ENCODE results near the gene SCEL. TPM values are rescaled to one million over a fixed set of nuclear protein-coding genes. Genes with fewer than 3 reads are reported as not detected.

Gene SCEL
- total and polyA plus RNA-seq, 4 experiments from 2014 or later: not detected

GRCh38 chr13:77502104-77502720, 33.3 kb upstream of the SCEL start:
- no peaks in the 10 kb centered on the region for H3K27me3 ChIP-seq (ENCODE audit: insufficient read depth, low read length)
- ChIA-PET POLR2A (ENCODE audit: partially characterized antibody) (no interaction called here), CTCF (ENCODE audit: partially characterized antibody) (interaction anchor here (1.3 kb wide), 1 partner anchor 23 kb away, joined by 3 read pairs; no protein-coding TSS in a partner anchor)
- Mint-ChIP-seq H3K4me3 (no peak overlapping the region), H3K4me1 (no peaks in the 10 kb centered on the region), H3K36me3 (no peaks in the 10 kb centered on the region), H3K9me3 (no peaks in the 10 kb centered on the region), H3K27ac (no peak overlapping the region), H3K27me3 (peaks cover 4 to 14% of the 10 kb centered on the region in 2 donors)
- no peaks in the 10 kb centered on the region for H3K4me1 ChIP-seq (ENCODE audit: insufficient read depth, low read length)
- intact Hi-C loops (cut with micrococcal nuclease): no loop called here
- H3K36me3 ChIP-seq (ENCODE audit: insufficient read depth, low read length): no peaks in the 10 kb centered on the region
- no peak overlapping the region for H3K27ac ChIP-seq (ENCODE audit: low read depth, low read length)
- DNase-seq: no peak
- no peak overlapping the region for H3K4me3 ChIP-seq (ENCODE audit: low read length in 2 of 2)
- H3K9me3 ChIP-seq (ENCODE audit: control insufficient read depth in 1 of 2, low read length in 2 of 2): no peaks in the 10 kb centered on the region

GRCh38 chr13:77503398-77503797, 32.1 kb upstream of the SCEL start:
- Mint-ChIP-seq H3K4me3 (no peak overlapping the region), H3K4me1 (no peaks in the 10 kb centered on the region), H3K36me3 (no peaks in the 10 kb centered on the region), H3K27me3 (peaks cover 4 to 21% of the 10 kb centered on the region in 2 donors), H3K27ac (peak overlapping the region in 1 of 7 donors; percentile 31), H3K9me3 (no peaks in the 10 kb centered on the region)
- POLR2A ChIA-PET (ENCODE audit: partially characterized antibody): no interaction called here
- intact Hi-C loops (cut with micrococcal nuclease): no loop called here
- Histone ChIP-seq H3K36me3 (ENCODE audit: insufficient read depth, low read length) (no peaks in the 10 kb centered on the region), H3K9me3 (ENCODE audit: control insufficient read depth in 1 of 2, low read length in 2 of 2) (no peaks in the 10 kb centered on the region), H3K4me1 (ENCODE audit: insufficient read depth, low read length) (no peaks in the 10 kb centered on the region), H3K27ac (ENCODE audit: low read depth, low read length) (no peak overlapping the region), H3K27me3 (ENCODE audit: insufficient read depth, low read length) (no peaks in the 10 kb centered on the region), H3K4me3 (ENCODE audit: low read length in 2 of 2) (no peak overlapping the region)
- CTCF ChIA-PET (ENCODE audit: partially characterized antibody): no interaction called here
- DNase-seq: no peak

- no peaks in the 10 kb centered on the region for H3K4me1 Mint-ChIP-seq
- Histone ChIP-seq H3K9me3 (ENCODE audit: control insufficient read depth in 1 of 2, low read length in 2 of 2) (no peaks in the 10 kb centered on the region), H3K27me3 (ENCODE audit: insufficient read depth, low read length) (no peaks in the 10 kb centered on the region), H3K4me1 (ENCODE audit: insufficient read depth, low read length) (no peaks in the 10 kb centered on the region), H3K27ac (ENCODE audit: low read depth, low read length) (no peak overlapping the region), H3K36me3 (ENCODE audit: insufficient read depth, low read length) (no peaks in the 10 kb centered on the region), H3K4me3 (ENCODE audit: low read length in 2 of 2) (no peak overlapping the region)
- CTCF ChIA-PET (ENCODE audit: partially characterized antibody): no interaction called here
- no peak for DNase-seq
- peaks cover 3 to 19% of the 10 kb centered on the region in 2 donors for H3K27me3 Mint-ChIP-seq
- H3K9me3 Mint-ChIP-seq: no peaks in the 10 kb centered on the region
- H3K36me3 Mint-ChIP-seq: no peaks in the 10 kb centered on the region
- POLR2A ChIA-PET (ENCODE audit: partially characterized antibody): no interaction called here
- H3K4me3 Mint-ChIP-seq: no peak overlapping the region
- H3K27ac Mint-ChIP-seq: no peak overlapping the region
- intact Hi-C loops (cut with micrococcal nuclease): no loop called here
Observed at GRCh38 chr13:77506874-77507273, 28.6 kb upstream of the SCEL start.

- no peaks in the 10 kb centered on the region for H3K27me3 ChIP-seq (ENCODE audit: insufficient read depth, low read length)
- H3K27ac ChIP-seq (ENCODE audit: low read depth, low read length): no peak overlapping the region
- Mint-ChIP-seq H3K27me3 (peaks cover 5 to 13% of the 10 kb centered on the region in 2 donors), H3K9me3 (no peaks in the 10 kb centered on the region), H3K4me3 (no peak overlapping the region), H3K36me3 (no peaks in the 10 kb centered on the region), H3K27ac (no peak overlapping the region), H3K4me1 (no peaks in the 10 kb centered on the region)
- POLR2A ChIA-PET (ENCODE audit: partially characterized antibody): no interaction called here
- DNase-seq: no peak
- intact Hi-C loops (cut with micrococcal nuclease): no loop called here
- H3K9me3 ChIP-seq (ENCODE audit: control insufficient read depth in 1 of 2, low read length in 2 of 2): no peaks in the 10 kb centered on the region
- CTCF ChIA-PET (ENCODE audit: partially characterized antibody): interaction anchor here (0.7 kb wide), 1 partner anchor 15 kb away, joined by 3 read pairs; no protein-coding TSS in a partner anchor
- no peaks in the 10 kb centered on the region for H3K36me3 ChIP-seq (ENCODE audit: insufficient read depth, low read length)
- no peak overlapping the region for H3K4me3 ChIP-seq (ENCODE audit: low read length in 2 of 2)
- no peaks in the 10 kb centered on the region for H3K4me1 ChIP-seq (ENCODE audit: insufficient read depth, low read length)
Observed at GRCh38 chr13:77507931-77508776, 27.4 kb upstream of the SCEL start.

GRCh38 chr13:77508959-77509620, 26.4 kb upstream of the SCEL start:
- intact Hi-C loops (cut with micrococcal nuclease): no loop called here
- Histone ChIP-seq H3K9me3 (ENCODE audit: control insufficient read depth in 1 of 2, low read length in 2 of 2) (no peaks in the 10 kb centered on the region), H3K4me1 (ENCODE audit: insufficient read depth, low read length) (no peaks in the 10 kb centered on the region), H3K27ac (ENCODE audit: low read depth, low read length) (no peak overlapping the region), H3K36me3 (ENCODE audit: insufficient read depth, low read length) (no peaks in the 10 kb centered on the region), H3K4me3 (ENCODE audit: low read length in 2 of 2) (no peak overlapping the region), H3K27me3 (ENCODE audit: insufficient read depth, low read length) (no peaks in the 10 kb centered on the region)
- H3K27me3 Mint-ChIP-seq: peaks cover 5 to 13% of the 10 kb centered on the region in 2 donors
- H3K9me3 Mint-ChIP-seq: no peaks in the 10 kb centered on the region
- DNase-seq: no peak
- H3K4me3 Mint-ChIP-seq: no peak overlapping the region
- POLR2A ChIA-PET (ENCODE audit: partially characterized antibody): no interaction called here
- CTCF ChIA-PET (ENCODE audit: partially characterized antibody): interaction anchor here (0.7 kb wide), 1 partner anchor 16 kb away, joined by 3 read pairs; no protein-coding TSS in a partner anchor
- no peaks in the 10 kb centered on the region for H3K36me3 Mint-ChIP-seq
- peaks cover 0 to 1% (median 0%) of the 10 kb centered on the region in 4 donors for H3K4me1 Mint-ChIP-seq
- no peak overlapping the region for H3K27ac Mint-ChIP-seq

GRCh38 chr13:77510156-77510555, 25.4 kb upstream of the SCEL start:
- H3K4me1 Mint-ChIP-seq: peaks cover 0 to 2% (median 0%) of the 10 kb centered on the region in 4 donors
- intact Hi-C loops (cut with micrococcal nuclease): no loop called here
- Histone ChIP-seq H3K27ac (ENCODE audit: low read depth, low read length) (no peak overlapping the region), H3K36me3 (ENCODE audit: insufficient read depth, low read length) (no peaks in the 10 kb centered on the region), H3K4me3 (ENCODE audit: low read length in 2 of 2) (no peak overlapping the region), H3K27me3 (ENCODE audit: insufficient read depth, low read length) (no peaks in the 10 kb centered on the region), H3K4me1 (ENCODE audit: insufficient read depth, low read length) (no peaks in the 10 kb centered on the region), H3K9me3 (ENCODE audit: control insufficient read depth in 1 of 2, low read length in 2 of 2) (no peaks in the 10 kb centered on the region)
- H3K27me3 Mint-ChIP-seq: peaks cover 5 to 13% of the 10 kb centered on the region in 2 donors
- CTCF ChIA-PET (ENCODE audit: partially characterized antibody): no interaction called here
- no peak overlapping the region for H3K4me3 Mint-ChIP-seq
- H3K27ac Mint-ChIP-seq: no peak overlapping the region
- no peak for DNase-seq
- no peaks in the 10 kb centered on the region for H3K36me3 Mint-ChIP-seq
- no peaks in the 10 kb centered on the region for H3K9me3 Mint-ChIP-seq
- POLR2A ChIA-PET (ENCODE audit: partially characterized antibody): no interaction called here

GRCh38 chr13:77511552-77511951, 24.0 kb upstream of the SCEL start:
- Histone ChIP-seq H3K27me3 (ENCODE audit: insufficient read depth, low read length) (no peaks in the 10 kb centered on the region), H3K9me3 (ENCODE audit: control insufficient read depth in 1 of 2, low read length in 2 of 2) (no peaks in the 10 kb centered on the region), H3K4me3 (ENCODE audit: low read length in 2 of 2) (no peak overlapping the region), H3K4me1 (ENCODE audit: insufficient read depth, low read length) (no peaks in the 10 kb centered on the region), H3K27ac (ENCODE audit: low read depth, low read length) (no peak overlapping the region), H3K36me3 (ENCODE audit: insufficient read depth, low read length) (no peaks in the 10 kb centered on the region)
- intact Hi-C loops (cut with micrococcal nuclease): no loop called here
- Mint-ChIP-seq H3K4me1 (peaks cover 0 to 2% (median 0%) of the 10 kb centered on the region in 4 donors), H3K4me3 (no peak overlapping the region), H3K27ac (no peak overlapping the region), H3K9me3 (no peaks in the 10 kb centered on the region), H3K27me3 (peaks cover 6 to 12% of the 10 kb centered on the region in 2 donors), H3K36me3 (no peaks in the 10 kb centered on the region)
- POLR2A ChIA-PET (ENCODE audit: partially characterized antibody): no interaction called here
- CTCF ChIA-PET (ENCODE audit: partially characterized antibody): interaction anchor here (1.5 kb wide), 1 partner anchor 12 kb away, joined by 3 read pairs; no protein-coding TSS in a partner anchor
- no peak for DNase-seq
